BLaER1 (cell line): ENCODE results near the gene ASTN2.

ENCODE experiments used
- H3K27ac ChIP-seq: shearing (Covaris generic); formaldehyde crosslinking; 2 replicates; pipeline ENCODE4 v1.8.1; 2022
- H3K27me3 ChIP-seq: shearing (Covaris generic); formaldehyde crosslinking; 2 replicates; pipeline ENCODE4 v1.8.1; 2022
- H3K36me3 ChIP-seq: shearing (Covaris generic); formaldehyde crosslinking; 2 replicates; pipeline ENCODE4 v1.8.1; 2022
- H3K4me1 ChIP-seq: shearing (Covaris generic); formaldehyde crosslinking; 2 replicates; pipeline ENCODE4 v1.8.1; 2022
- H3K4me2 ChIP-seq: shearing (Covaris generic); formaldehyde crosslinking; 2 replicates; pipeline ENCODE4 v1.8.1; 2022
- H3K4me3 ChIP-seq: shearing (Covaris generic); formaldehyde crosslinking; 2 replicates; pipeline ENCODE4 v1.8.1; 2022
- H3K9ac ChIP-seq: shearing (Covaris generic); formaldehyde crosslinking; 2 replicates; pipeline ENCODE4 v1.8.1; 2022
- H3K9me3 ChIP-seq: shearing (Covaris generic); formaldehyde crosslinking; 2 replicates; pipeline ENCODE4 v1.8.1; 2022
- H4K20me1 ChIP-seq: shearing (Covaris generic); formaldehyde crosslinking; 2 replicates; pipeline ENCODE4 v1.8.1; 2022
- Cebpa-rat ChIP-seq: shearing (Covaris generic); IDR thresholded peaks from 2 replicates; pipeline ENCODE4 v1.8.1; 2022

ASTN2 gene

DNA sequence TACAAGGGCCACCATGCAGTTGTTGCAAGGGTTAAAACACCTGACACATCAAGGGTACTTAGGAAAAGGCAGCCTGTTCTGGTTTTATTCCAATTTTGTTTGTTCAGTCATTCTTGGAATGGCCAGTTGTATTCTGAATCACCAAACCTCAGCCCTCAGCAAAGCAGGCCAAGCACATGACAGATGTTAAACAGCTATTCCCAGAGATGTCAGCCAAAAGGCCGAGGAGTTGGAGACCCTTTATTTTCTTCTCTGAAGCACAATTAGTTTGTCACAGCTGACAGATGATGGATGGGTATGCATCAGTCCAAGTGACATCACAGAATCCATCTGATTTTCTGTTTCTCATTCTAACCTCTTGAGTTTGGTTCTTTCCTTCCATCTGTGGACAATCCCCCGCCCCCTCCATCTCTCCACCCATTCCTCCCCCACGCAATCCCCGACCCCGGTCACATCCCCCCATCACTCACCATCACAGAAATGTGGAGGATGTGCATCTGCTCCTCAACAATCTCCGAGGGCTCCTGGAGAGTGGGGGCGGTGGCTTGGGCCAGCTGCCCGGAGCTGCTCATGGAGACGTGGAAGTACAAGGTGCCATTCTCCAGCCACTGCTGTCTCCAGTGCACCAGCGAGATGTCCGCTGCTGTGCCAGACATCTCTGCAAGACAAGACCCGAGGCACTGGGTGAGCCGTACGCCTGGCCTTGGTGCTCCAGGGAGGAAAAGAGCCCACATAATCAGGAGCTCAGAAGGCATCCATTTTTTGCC, 123.8 kb downstream of the ASTN2 start:
- H3K4me1 ChIP-seq = peaks cover 12% of the 10 kb centered on the region
- no peak overlapping the region for H3K27ac ChIP-seq
- no peak for TF ChIP-seq Cebpa-rat
- no peak overlapping the region for H3K9ac ChIP-seq
- H3K4me3 ChIP-seq = no peak overlapping the region
- no peaks in the 10 kb centered on the region for H4K20me1 ChIP-seq
- no peak overlapping the region for H3K4me2 ChIP-seq
- no peaks in the 10 kb centered on the region for H3K27me3 ChIP-seq
- H3K9me3 ChIP-seq = no peaks in the 10 kb centered on the region
- H3K36me3 ChIP-seq = no peaks in the 10 kb centered on the region

DNA sequence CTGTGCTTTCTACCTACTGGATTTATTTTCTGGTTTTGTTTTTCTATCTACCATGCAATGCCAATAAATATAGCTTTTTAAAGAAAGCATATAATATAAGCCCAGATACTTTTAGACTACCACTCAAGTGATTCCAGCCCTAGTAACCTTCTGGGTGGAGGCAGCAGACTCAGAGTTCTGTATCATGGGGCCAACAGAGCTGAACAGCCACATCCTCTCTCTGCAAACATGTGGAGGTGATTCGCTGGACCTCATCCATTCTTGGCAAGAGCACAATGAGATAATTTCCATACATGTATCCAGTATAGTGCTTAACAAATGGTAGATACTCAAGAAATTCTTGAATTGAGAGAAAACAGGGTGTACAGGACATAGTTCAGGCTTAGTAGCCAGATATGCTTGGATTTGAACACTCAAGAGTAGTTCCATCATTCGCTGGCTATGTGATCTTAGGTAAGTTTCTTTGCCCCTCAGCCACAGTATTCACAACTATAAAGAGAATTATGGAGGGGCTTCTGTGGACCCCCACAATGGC, 124.5 kb downstream of the ASTN2 start:
- Histone ChIP-seq H3K9me3 (no peaks in the 10 kb centered on the region), H3K27me3 (no peaks in the 10 kb centered on the region), H3K9ac (no peak overlapping the region), H3K27ac (no peak overlapping the region), H4K20me1 (no peaks in the 10 kb centered on the region), H3K36me3 (no peaks in the 10 kb centered on the region), H3K4me1 (peaks cover 12% of the 10 kb centered on the region), H3K4me3 (no peak overlapping the region), H3K4me2 (peak overlapping the region; percentile 11; the same call in 1 of the 2 replicates)
- TF ChIP-seq Cebpa-rat = no peak

DNA sequence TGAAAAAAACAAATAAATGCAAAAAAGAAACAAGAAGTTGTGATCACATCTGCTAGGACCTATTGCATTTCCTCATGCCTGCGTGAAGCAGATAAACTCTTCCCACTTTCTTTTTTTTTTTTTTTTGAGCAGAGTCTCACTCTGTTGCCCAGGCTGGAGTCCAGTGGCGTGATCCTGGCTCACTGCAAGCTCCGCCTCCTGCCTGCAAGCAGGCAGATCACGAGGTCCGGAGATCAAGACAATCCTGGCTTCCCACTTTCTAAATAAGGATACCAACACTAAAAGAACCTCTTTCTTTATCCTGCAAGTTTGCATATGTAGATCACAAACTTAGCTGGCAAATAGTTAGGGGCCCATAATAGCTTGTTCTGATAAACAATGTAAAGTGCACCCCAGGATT, 128.6 kb downstream of the ASTN2 start:
- Histone ChIP-seq H3K4me1 (peaks cover 12% of the 10 kb centered on the region), H3K4me3 (no peak overlapping the region), H3K4me2 (no peak overlapping the region)

DNA sequence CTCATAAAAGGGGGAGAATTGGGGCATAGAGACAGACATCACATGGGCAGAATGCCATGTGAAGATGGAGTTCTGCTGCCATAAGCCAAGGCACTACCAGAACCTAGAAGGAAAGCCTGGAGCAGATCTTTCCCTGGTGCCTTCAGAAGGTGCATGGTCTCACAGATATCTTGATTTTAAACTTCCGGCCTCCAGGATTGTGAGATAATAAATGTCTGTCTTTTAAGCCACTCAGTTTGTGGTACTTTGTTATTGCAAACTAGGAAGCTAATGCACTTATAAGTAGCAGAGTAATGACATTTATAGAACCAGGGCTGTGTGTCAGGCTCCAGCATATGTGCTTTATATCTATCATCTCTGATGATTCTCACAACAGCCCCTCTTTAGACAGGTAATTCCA, 130.4 kb downstream of the ASTN2 start:
- no peak overlapping the region for H3K4me2 ChIP-seq
- no peak overlapping the region for H3K4me3 ChIP-seq
- no peaks in the 10 kb centered on the region for H3K27me3 ChIP-seq
- H3K4me1 ChIP-seq = no peaks in the 10 kb centered on the region
- no peaks in the 10 kb centered on the region for H4K20me1 ChIP-seq
- H3K27ac ChIP-seq = no peak overlapping the region
- no peak for TF ChIP-seq Cebpa-rat
- H3K9me3 ChIP-seq = no peaks in the 10 kb centered on the region
- no peak overlapping the region for H3K9ac ChIP-seq
- H3K36me3 ChIP-seq = no peaks in the 10 kb centered on the region

More for the DNA sequence above, 128.6 kb downstream of the ASTN2 start:
- TF ChIP-seq Cebpa-rat = no peak
- H3K27ac ChIP-seq = no peak overlapping the region
- H3K36me3 ChIP-seq = no peaks in the 10 kb centered on the region
- H3K9me3 ChIP-seq = no peaks in the 10 kb centered on the region
- no peaks in the 10 kb centered on the region for H4K20me1 ChIP-seq
- no peaks in the 10 kb centered on the region for H3K27me3 ChIP-seq
- H3K9ac ChIP-seq = no peak overlapping the region

DNA sequence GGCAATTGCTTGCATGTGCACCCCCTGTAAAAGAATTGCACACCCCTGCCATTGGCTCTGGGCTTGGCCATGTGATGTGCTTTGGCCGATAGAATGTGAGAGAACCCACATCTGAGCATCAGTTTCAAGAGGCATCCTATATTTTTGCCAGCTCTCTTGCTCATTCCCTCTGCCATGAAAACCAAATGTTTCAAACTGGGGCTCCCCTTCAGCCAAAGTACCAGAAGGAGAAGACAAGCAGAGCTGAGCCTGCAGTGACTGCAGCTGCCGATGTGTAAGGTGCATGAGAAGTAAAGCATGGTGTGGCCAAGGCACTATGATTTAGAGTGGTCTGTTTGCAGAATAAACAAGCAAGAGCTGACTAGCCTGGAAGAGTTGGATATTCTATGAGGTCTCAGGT, 132.3 kb downstream of the ASTN2 start:
- Histone ChIP-seq H3K9me3 (no peaks in the 10 kb centered on the region), H3K4me3 (no peak overlapping the region), H3K4me2 (no peak overlapping the region), H3K27me3 (no peaks in the 10 kb centered on the region), H3K9ac (no peak overlapping the region), H4K20me1 (no peaks in the 10 kb centered on the region), H3K36me3 (no peaks in the 10 kb centered on the region), H3K27ac (no peak overlapping the region), H3K4me1 (no peaks in the 10 kb centered on the region)
- TF ChIP-seq Cebpa-rat = no peak

DNA sequence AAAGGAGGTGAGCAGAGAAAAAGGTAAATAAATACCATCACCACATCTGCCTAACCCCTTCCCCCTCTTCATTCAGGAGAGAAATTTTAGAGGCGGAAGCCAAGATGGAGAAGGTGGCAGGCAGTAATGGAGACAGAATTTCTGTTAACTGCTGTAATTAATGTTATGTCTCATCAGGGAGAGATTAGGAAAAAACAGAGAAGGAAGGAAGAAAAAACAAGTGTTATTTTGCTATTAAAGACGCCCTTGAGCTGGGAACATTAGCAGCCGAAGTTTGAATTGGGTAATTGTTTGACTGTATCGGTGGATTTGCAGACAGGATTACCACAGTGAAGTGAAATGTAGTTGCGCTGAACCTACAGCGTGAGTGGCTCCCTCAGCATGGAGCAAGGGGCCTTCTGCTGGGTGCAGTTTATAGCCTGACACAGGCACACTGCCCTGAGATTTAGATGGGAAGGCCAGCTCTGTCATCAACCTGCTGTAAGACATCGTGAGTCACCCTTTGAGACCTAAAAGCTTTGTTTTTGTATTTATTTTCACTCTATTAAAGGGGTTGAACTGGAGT, 136.3 kb downstream of the ASTN2 start:
- H3K4me3 ChIP-seq = no peak overlapping the region
- H3K9me3 ChIP-seq = peaks cover 9% of the 10 kb centered on the region; the same call in 1 of the 2 replicates
- no peaks in the 10 kb centered on the region for H3K36me3 ChIP-seq
- H3K9ac ChIP-seq = no peak overlapping the region
- no peaks in the 10 kb centered on the region for H4K20me1 ChIP-seq
- no peak overlapping the region for H3K4me2 ChIP-seq
- no peaks in the 10 kb centered on the region for H3K27me3 ChIP-seq
- no peak overlapping the region for H3K27ac ChIP-seq
- no peak for TF ChIP-seq Cebpa-rat
- H3K4me1 ChIP-seq = no peaks in the 10 kb centered on the region

DNA sequence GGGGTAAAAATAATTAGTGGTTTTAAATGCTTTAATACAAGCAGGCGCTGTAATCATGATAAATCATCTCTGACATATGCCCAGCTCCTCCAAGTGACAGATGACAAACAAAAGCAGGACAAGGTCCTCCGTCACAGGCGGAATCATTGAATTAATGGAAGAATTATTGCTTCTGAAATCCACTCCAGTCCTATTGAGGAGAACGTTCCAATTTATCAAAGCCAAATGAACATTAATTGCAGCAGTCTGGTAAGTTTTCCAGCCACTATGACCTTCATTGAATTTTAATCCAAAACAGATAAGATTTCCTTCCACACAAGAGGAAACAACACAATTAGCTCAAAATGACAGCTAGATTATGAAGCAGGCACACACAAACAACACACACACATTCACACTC, 136.8 kb downstream of the ASTN2 start:
- H3K4me1 ChIP-seq = no peaks in the 10 kb centered on the region
- no peak overlapping the region for H3K9ac ChIP-seq
- H3K27ac ChIP-seq = no peak overlapping the region
- H3K4me2 ChIP-seq = no peak overlapping the region
- H3K4me3 ChIP-seq = no peak overlapping the region
- no peaks in the 10 kb centered on the region for H3K36me3 ChIP-seq
- no peak for TF ChIP-seq Cebpa-rat
- no peaks in the 10 kb centered on the region for H4K20me1 ChIP-seq
- H3K27me3 ChIP-seq = no peaks in the 10 kb centered on the region
- H3K9me3 ChIP-seq = peaks cover 15% of the 10 kb centered on the region

DNA sequence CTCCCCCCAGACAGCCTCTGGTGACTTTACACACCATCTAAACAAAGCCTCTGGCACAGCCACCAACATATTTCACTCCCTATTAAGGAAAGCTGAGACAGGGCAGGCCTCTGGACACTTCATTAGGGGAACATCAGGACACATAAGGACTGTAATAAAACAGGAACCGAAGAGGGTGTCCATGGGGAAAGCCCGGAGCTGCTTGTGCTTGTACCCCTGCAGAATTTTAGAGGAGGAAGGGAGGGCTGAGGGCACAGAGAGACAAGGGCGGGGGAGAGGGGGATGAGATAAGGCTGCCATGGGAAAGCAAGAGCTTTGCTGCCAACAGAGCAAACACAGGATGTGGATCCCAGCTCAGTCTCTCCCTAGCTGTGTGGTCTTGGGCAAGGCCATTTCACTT, 138.4 kb downstream of the ASTN2 start:
- Histone ChIP-seq H3K9ac (no peak overlapping the region), H3K4me1 (peaks cover 14% of the 10 kb centered on the region), H3K9me3 (peaks cover 26% of the 10 kb centered on the region), H4K20me1 (no peaks in the 10 kb centered on the region), H3K36me3 (no peaks in the 10 kb centered on the region), H3K27me3 (no peaks in the 10 kb centered on the region), H3K4me3 (no peak overlapping the region), H3K27ac (no peak overlapping the region), H3K4me2 (no peak overlapping the region)
- TF ChIP-seq Cebpa-rat = no peak

DNA sequence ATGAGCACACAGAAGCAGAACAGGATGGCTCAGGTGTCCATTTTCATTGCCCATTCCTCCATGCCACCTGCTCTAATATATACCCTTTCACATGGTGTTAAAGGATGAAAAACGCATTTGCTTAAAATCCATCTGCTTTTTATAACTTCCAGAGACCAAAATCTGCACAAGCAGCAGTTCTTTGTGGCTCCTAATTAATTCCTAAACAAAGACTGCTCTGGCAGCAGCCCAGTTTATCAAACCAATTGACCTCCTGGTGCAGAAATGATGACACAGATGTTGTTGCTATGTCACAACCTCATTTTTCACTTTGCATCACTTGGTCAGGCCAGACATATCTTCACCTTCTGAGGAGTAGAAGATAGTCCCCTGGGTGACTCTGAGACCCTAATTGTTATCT, 141.2 kb downstream of the ASTN2 start:
- H3K4me3 ChIP-seq = no peak overlapping the region
- no peak for TF ChIP-seq Cebpa-rat

DNA sequence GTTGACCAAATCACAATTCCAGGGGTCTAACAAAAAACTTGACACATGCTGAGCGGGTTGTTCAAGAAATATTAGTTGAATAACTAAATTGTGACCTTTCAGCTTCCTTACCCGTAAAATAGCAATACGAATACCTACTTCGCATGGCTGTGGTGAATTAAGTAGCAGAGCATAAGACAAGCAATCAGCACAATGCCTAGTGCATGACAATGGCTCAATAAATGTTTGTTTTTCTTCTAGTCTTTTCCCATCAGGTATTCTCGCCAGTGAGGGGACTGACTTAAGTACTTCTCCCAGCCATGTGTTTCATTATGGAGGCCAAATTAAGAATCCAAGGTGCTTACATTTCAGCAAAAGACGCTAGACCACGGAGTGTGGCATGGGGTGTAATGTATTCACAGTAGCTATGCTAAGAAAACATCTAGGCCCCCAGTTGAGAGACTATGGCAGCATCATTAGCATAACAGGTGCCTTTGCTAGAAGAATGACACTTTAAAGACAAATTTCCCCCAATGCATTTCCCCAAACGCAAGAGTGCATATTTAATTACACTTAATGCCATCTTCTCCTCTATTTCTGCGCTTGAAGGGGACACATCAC, 145.9 kb downstream of the ASTN2 start:
- Histone ChIP-seq H3K9me3 (peaks cover 19% of the 10 kb centered on the region), H3K4me1 (peaks cover 20% of the 10 kb centered on the region), H3K4me2 (no peak overlapping the region), H3K27me3 (no peaks in the 10 kb centered on the region), H4K20me1 (no peaks in the 10 kb centered on the region), H3K27ac (no peak overlapping the region), H3K9ac (no peak overlapping the region), H3K4me3 (no peak overlapping the region), H3K36me3 (no peaks in the 10 kb centered on the region)
- TF ChIP-seq Cebpa-rat = no peak

More for the DNA sequence above, 141.2 kb downstream of the ASTN2 start:
- Histone ChIP-seq H3K36me3 (no peaks in the 10 kb centered on the region), H3K4me1 (peaks cover 20% of the 10 kb centered on the region), H3K9me3 (peaks cover 26% of the 10 kb centered on the region), H3K4me2 (no peak overlapping the region), H3K27me3 (no peaks in the 10 kb centered on the region), H3K27ac (no peak overlapping the region), H3K9ac (no peak overlapping the region), H4K20me1 (no peaks in the 10 kb centered on the region)
